ENCODE results near the gene UNC45B. TPM values are rescaled to one million over a fixed set of nuclear protein-coding genes. Genes with fewer than 3 reads are reported as not detected.
"Not testable (repeated sequence)": the region's sequence is repeated elsewhere in the genome, so short reads cannot be mapped to it uniquely, and the experiment has no call there.

Gene UNC45B
- total RNA-seq, 1 experiment from 2014 or later = 0.22 TPM

- H2BK5ac ChIP-seq (ENCODE audit: insufficient read length, low read length) = no peak overlapping the region
- Mint-ChIP-seq H3K27ac (no peak overlapping the region), H3K4me3 (no peak overlapping the region), H3K36me3 (ENCODE audit: insufficient read depth in 1 of 3, low read depth in 3 of 3) (no peaks in the 10 kb centered on the region; a peak in 1 of 7 replicates), H3K4me1 (no peaks in the 10 kb centered on the region), H3K27me3 (ENCODE audit: low read depth) (peaks cover 6% of the 10 kb centered on the region), H3K9me3 (no peaks in the 10 kb centered on the region)
- no peaks in the 10 kb centered on the region for H3K4me1 ChIP-seq (ENCODE audit: insufficient read depth, low read length)
- H4K8ac ChIP-seq (replicated peaks; ENCODE audit: insufficient read length, low read depth, low read length) = no peak overlapping the region
- H3K56ac ChIP-seq (ENCODE audit: insufficient read length, low read depth, low read length) = no peak overlapping the region
- no peaks in the 10 kb centered on the region for H3K27me3 ChIP-seq (ENCODE audit: insufficient read depth, low read length)
- no peaks in the 10 kb centered on the region for H3K23me2 ChIP-seq (ENCODE audit: insufficient read length, low read depth, low read length, poor library complexity, severe bottlenecking)
- H3K18ac ChIP-seq (ENCODE audit: insufficient read length, low read depth, low read length) = no peak overlapping the region
- no peak overlapping the region for H2BK20ac ChIP-seq (ENCODE audit: low read depth, low read length, poor library complexity, severe bottlenecking)
- H4K91ac ChIP-seq (ENCODE audit: insufficient read length, low read depth, low read length) = no peak overlapping the region
- DNase-seq = no peak
- H2BK12ac ChIP-seq (ENCODE audit: insufficient read length, low read depth, low read length) = no peak overlapping the region
- no peak overlapping the region for H3K14ac ChIP-seq (ENCODE audit: insufficient read depth, low read length)
- H3K79me1 ChIP-seq (ENCODE audit: insufficient read depth, low read depth, low read length, poor library complexity, severe bottlenecking) = no peaks in the 10 kb centered on the region
- no peaks in the 10 kb centered on the region for H3K9me3 ChIP-seq (ENCODE audit: control insufficient read depth, low read depth, low read length)
- H2AK5ac ChIP-seq (ENCODE audit: insufficient read length, low read length) = no peak overlapping the region
- no peak overlapping the region for H3K4ac ChIP-seq (ENCODE audit: low read depth, low read length)
- no peaks in the 10 kb centered on the region for H3K79me2 ChIP-seq (ENCODE audit: insufficient read depth, low read length)
- no peak overlapping the region for H2BK15ac ChIP-seq (ENCODE audit: low read depth, low read length)
- TF ChIP-seq CTCF (conservative IDR thresholded peaks at IDR 0.05) = no peak
- no peak overlapping the region for H3K23ac ChIP-seq (ENCODE audit: insufficient read length, low read depth, low read length)
- no peak overlapping the region for H3T11ph ChIP-seq (ENCODE audit: low read length)
- no peak overlapping the region for H4K5ac ChIP-seq (ENCODE audit: insufficient read length, low read depth, low read length)
- no peak overlapping the region for H3K4me2 ChIP-seq (ENCODE audit: insufficient read depth, insufficient read length, low read length)
- no CpG with 5 or more reads among the region's 2 CpGs for WGBS (ENCODE audit: extremely low coverage, insufficient read length, low lambda C conversion rate)
- no peak overlapping the region for H3K27ac ChIP-seq (ENCODE audit: insufficient read length, low read depth, low read length)
- H2BK120ac ChIP-seq (ENCODE audit: low read depth, low read length, poor library complexity, severe bottlenecking) = no peak overlapping the region
- no peaks in the 10 kb centered on the region for H4K20me1 ChIP-seq (ENCODE audit: control insufficient read depth, insufficient read depth, insufficient read length)
- H2AFZ ChIP-seq (ENCODE audit: low read length) = no peak overlapping the region
- H3K9ac ChIP-seq (ENCODE audit: extremely low read depth, insufficient read length, low read length) = no peak overlapping the region
These were observed 24.2 kb downstream of the UNC45B start for GRCh38 chr17:35171834-35172233.

GRCh38 chr17:35172321-35172720, 24.7 kb downstream of the UNC45B start:
- H4K91ac ChIP-seq (ENCODE audit: insufficient read length, low read depth, low read length); H3K56ac ChIP-seq (ENCODE audit: insufficient read length, low read depth, low read length); H3K27ac Mint-ChIP-seq; H3K14ac ChIP-seq (ENCODE audit: insufficient read depth, low read length); H4K8ac ChIP-seq (replicated peaks; ENCODE audit: insufficient read length, low read depth, low read length); H4K20me1 ChIP-seq (ENCODE audit: control insufficient read depth, insufficient read depth, insufficient read length); H3K4ac ChIP-seq (ENCODE audit: low read depth, low read length); H3K79me1 ChIP-seq (ENCODE audit: insufficient read depth, low read depth, low read length, poor library complexity, severe bottlenecking); H2BK5ac ChIP-seq (ENCODE audit: insufficient read length, low read length); H2AFZ ChIP-seq (ENCODE audit: low read length); H3K4me1 ChIP-seq (ENCODE audit: insufficient read depth, low read length); H3K27ac ChIP-seq (ENCODE audit: insufficient read length, low read depth, low read length); H3K4me3 Mint-ChIP-seq; H2BK12ac ChIP-seq (ENCODE audit: insufficient read length, low read depth, low read length); H3K36me3 Mint-ChIP-seq (ENCODE audit: insufficient read depth in 1 of 3, low read depth in 3 of 3); H2BK20ac ChIP-seq (ENCODE audit: low read depth, low read length, poor library complexity, severe bottlenecking); H3K4me2 ChIP-seq (ENCODE audit: insufficient read depth, insufficient read length, low read length); H2AK5ac ChIP-seq (ENCODE audit: insufficient read length, low read length); H3K79me2 ChIP-seq (ENCODE audit: insufficient read depth, low read length); H3K9me3 Mint-ChIP-seq; DNase-seq; H2BK15ac ChIP-seq (ENCODE audit: low read depth, low read length); H3K27me3 Mint-ChIP-seq (ENCODE audit: low read depth); H4K5ac ChIP-seq (ENCODE audit: insufficient read length, low read depth, low read length); H3T11ph ChIP-seq (ENCODE audit: low read length); H3K23ac ChIP-seq (ENCODE audit: insufficient read length, low read depth, low read length); H3K4me1 Mint-ChIP-seq; H3K18ac ChIP-seq (ENCODE audit: insufficient read length, low read depth, low read length); H3K27me3 ChIP-seq (ENCODE audit: insufficient read depth, low read length); H2BK120ac ChIP-seq (ENCODE audit: low read depth, low read length, poor library complexity, severe bottlenecking); H3K9ac ChIP-seq (ENCODE audit: extremely low read depth, insufficient read length, low read length); H3K23me2 ChIP-seq (ENCODE audit: insufficient read length, low read depth, low read length, poor library complexity, severe bottlenecking); H3K9me3 ChIP-seq (ENCODE audit: control insufficient read depth, low read depth, low read length): not testable (repeated sequence)
- no CpG with 5 or more reads among the region's 3 CpGs for WGBS (ENCODE audit: extremely low coverage, insufficient read length, low lambda C conversion rate)

Data from H9 (cell line).